Central memory CD4-positive, alpha-beta T cell (primary cell): ENCODE results near the gene TYW3.
"Not testable (repeated sequence)": the region's sequence is repeated elsewhere in the genome, so short reads cannot be mapped to it uniquely, and the experiment has no call there.

Source experiments
- DNase-seq: peaks from one replicate; pipeline ENCODE4 v3.0.0; 2022

Gene TYW3

DNA sequence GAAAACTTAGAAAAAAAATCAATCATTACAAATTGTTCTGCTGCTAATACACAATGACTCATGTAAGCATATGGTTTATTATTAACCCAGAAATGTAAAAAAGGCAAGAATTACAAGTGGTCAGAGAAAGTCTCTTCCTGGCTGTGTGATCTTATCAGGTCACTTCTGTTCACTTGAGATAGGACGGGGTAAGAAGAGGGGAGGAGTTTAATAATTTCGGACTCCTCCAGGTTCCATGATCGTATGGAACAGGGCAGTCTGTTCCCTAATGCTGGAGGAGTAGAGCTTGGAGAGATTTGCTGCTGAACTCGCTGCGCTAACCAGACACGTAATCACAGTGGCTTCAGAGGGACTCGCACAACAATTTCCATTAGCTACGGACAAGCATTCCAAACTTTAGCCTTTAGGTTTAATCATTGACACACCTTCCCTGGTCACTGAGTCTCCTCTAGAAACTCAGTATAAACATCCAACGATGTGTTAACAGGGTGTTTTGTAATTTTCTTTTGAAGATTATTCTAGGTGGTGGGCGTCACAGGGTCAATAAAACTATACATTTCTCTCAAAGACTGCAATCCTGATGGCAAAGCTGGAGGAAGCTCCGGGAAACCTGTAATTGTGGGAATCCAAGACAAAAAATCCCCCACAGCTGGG, 1.4 kb upstream of the TYW3 start:
- DNase-seq = no peak

DNA sequence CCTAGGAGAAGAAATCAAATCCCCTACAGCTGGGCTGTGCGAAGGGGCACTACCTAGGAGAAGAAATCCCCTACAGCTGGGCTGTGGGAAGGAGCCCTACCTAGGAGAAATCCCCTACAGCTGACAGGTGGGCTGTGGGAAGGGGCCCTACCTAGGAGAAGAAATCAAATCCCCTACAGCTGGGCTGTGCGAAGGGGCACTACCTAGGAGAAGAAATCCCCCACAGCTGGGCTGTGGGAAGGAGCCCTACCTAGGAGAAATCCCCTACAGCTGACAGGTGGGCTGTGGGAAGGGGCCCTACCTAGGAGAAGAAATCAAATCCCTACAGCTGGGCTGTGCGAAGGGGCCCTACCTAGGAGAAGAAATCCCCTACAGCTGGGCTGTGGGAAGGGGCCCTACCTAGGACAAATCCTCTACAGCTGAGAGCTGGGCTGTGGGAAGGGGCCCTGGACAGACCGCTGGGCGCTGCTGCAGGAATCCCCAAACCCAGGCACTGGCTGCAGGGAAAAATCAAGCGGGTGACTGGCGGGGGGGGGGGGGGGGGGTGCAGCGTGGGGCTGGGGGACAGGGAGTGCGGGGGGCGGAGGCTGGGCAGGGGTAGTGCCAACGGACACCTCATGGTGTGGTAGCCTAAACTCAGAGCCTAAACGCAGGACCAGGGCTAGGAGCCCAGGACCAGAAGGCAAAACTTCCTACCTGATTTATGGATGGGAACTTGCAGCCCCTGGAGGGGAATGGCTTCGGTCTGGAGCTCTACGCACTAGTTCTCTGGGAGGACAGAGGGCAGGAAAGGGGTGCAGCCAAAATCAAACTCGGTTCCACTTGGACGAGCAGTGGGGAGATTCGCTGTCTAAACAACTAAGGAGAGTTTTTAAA, 643 bp upstream of the TYW3 start:
- not testable (repeated sequence) for DNase-seq

DNA sequence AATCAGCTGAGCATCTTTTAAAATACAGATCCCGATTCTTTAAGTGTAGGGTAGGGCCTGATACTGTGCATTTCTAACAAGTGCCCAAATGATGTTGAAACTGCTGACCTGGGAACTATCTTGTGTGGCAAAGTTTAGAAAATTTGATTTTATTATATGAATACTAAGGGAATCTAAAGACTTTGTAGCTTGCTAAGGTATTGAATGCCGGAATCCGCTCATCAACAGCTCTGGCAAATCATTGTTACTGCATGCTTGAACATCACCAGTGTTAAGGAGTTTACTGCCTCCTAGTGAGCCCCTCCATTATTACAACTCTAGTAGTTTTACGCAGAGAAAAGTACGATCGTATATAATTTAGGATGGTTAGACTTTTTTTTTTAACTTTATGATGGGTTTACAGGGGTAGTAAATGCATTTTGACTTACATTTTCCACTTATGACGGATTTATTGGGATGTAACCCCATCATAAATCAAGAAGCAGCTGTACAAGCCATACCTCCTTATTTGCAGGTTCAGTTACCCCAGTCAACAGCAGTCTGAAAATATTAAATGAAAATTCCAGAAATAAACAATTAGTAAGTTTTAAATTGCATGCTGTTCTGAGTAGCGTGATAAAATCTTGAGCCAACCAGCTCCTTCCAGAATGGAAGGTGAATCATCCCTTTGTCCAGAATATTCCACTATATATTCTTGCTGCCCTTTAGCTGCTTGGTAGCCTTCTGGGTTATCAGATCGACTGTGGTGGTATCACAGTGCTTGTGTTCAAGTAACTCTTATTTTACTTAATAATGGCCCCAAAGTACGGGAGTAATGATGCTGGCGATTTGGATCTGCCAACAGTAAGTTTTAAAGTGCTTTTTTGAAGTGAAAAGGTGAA, 892 bp downstream of the TYW3 start:
- DNase-seq = peak; percentile 63

DNA sequence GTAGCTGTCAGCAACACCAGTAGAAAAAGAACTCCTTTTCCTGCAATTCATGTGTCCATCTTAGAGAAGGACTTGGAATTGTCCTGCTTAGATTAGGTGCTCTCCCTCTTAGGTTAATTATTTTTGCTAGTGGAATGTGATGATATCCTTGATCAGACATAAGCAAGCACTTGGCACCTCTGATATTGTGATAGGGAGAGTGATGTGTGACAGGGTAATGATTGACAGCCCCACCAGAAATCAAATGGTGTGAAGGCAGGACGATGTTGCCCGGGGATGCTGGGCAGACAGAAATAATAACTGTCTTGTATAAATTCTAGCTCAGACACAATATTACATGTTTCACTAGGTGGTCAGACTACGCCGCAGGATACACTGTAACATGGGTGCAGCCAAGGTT, 4.4 kb downstream of the TYW3 start:
- no peak for DNase-seq

DNA sequence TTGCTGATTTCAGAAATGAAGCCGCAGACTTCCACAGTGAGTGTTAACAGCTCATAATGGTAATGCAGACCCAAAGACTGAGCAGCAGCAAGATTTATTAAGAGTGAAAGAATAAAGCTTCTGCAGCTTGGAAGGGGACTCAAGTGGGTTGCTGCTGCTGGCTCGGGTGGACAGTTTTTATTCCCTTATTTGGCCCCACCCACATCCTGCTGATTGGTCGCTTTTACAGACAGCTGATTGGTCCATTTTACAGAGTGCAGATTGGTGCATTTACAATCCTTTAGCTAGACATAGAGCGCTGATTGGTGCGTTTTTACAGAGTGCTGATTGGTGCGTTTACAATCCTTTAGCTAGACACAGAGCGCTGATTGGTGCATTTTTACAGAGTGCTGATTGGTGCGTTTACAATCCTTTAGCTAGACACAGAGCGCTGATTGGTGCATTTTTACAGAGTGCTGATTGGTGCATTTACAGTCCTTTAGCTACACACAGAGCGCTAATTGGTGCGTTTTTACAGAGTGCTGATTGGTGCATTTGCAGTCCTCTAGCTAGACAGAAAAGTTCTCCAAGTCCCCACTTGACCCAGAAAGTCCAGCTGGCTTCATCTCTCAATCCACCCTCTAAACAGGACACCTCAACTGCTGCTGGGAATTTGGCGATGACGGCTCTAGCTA, 7.5 kb downstream of the TYW3 start:
- not testable (repeated sequence) for DNase-seq

DNA sequence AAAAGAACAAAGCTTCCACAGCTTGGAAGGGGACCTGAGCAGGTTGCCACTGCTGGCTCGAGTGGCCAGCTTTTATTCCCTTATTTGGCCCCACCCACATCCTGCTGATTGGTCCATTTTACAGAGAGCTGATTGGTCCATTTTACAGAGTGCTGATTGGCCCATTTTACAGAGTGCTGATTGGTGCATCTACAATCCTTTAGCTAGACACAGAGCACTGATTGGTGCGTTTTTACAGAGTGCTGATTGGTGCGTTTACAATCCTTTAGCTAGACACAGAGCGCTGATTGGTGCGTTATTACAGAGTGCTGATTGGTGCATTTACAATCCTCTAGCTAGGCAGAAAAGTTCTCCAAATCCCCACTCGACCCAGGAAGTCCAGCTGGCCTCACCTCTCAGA, 12.3 kb downstream of the TYW3 start:
- DNase-seq = not testable (repeated sequence)

DNA sequence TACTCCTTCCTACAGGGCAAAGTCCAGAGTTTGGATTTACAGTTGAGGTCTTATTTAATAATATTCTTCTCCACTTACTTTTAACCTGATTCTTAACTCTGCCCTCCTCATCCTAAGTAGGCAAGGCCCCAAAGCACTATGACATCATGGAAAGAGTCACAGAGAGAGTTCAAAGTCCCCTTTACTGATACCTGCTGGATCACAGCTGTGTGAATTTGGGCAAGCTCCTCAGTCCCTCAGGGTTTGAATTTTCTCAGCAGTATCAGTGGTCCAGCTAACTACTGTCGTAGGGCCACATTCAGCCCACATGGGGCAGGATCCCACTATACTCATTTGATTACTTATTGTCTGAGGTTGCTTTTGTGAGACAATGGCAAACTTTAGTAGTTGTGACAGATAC, 16.0 kb downstream of the TYW3 start:
- no peak for DNase-seq

DNA sequence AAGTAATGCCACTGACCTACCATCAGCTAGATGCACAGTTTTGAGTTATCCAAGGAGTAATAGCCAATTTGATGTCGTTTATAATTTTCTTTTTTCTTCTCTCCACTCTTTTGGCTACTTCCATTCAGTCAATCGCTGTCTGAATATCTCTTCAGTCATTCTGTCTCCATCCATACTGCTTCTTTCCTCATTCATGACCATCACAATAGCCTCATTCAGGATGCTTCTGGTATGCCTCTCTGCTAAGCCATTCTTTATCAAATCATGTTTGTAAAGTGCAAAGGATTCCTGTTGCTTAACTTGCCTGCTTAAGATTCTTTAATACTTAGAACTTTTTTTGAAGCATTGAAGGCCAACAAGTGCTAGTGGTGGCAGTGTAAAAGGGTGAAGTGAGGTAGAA, 20.2 kb downstream of the TYW3 start:
- no peak for DNase-seq

DNA sequence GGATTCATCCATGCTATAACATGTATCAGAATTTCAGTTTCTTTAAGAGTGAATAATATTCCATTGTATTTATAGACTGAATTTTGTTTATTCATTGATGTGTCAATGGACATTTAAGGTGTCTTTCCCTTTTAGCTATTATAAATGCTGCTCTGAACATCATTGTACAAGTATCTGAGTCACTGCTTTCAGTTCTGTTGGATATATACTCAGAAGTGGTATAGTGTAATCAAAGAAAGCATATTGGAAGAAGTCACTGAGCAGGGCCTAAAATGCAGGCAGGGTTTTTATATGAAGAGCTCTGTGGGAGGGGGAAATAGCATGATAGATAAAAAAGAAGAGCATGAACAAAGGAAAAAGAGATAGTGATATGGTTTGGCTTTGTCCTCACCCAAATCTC, 22.5 kb downstream of the TYW3 start:
- no peak for DNase-seq

DNA sequence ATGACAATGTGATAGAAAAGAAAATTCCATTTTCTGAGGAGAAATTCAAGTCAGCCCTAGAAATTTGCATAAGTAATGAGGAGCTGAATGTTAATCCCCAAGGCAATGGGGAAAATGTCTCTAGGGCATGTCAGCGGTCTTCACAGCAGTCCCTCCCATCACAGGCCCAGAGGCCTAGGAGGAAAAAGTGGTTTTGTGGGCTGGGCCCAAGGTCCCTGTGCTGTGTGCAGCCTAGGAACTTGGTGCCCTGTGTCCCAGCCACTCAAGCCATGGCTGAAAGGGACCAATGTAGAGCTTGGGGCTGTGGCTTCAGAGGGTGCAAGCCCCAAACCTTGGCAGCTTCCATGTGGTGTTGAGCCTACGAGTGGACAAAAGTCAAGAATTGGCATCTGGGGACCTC, 23.7 kb downstream of the TYW3 start:
- DNase-seq = not testable (repeated sequence)

DNA sequence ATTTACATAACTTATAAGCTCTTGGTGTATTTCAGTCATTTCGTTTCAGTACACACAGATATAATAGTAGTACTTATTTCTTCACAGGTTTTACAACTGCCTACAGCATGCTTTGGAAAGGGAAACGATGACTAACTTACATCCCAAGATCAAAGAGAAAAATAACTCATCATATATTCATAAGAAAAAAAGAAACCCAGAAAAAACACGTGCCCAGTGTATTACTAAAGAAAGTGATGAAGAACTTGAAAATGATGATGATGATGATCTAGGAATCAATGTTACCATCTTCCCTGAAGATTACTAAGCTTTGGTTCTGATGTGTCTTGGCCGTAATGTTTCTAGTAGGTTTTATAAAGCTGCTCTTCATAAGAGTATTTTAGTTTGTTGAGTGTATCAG, 30.9 kb downstream of the TYW3 start:
- DNase-seq = no peak

DNA sequence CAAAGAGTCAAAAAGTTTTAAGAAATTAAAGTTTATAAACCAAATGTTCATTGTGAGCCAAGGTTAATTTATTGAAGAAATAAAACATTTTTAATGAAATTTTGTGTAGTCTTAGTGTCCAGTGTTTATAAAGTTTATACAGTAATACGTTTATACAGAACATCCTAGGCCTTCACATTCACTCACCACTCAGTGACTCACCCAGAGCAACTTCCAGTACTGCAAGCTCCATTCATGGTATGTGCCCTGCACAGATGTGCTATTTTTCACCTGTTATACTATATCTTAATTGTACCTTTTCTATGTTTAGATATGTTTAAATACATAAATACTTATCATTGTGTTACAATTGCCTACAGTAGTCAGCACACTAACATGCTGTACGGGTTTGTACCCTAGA, 33.6 kb downstream of the TYW3 start:
- no peak for DNase-seq

DNA sequence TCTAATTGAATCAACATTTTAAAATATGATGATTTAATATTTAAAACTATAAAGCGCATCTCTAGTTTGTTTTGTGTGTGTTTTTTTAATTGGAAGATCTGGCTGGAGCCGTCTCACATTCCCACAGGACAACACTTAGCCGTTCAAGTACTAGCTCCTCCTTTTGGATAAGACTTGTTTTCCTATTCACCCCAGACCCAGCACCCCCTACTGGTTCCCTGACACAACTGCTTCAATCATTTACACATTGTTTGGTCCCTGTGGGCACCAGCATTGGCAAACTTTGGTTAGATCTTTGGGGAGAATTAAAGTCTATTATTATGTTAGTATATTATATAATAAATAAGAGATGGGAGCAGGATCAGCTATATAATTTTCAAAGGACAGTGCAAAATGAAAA, 34.5 kb downstream of the TYW3 start:
- DNase-seq = no peak

DNA sequence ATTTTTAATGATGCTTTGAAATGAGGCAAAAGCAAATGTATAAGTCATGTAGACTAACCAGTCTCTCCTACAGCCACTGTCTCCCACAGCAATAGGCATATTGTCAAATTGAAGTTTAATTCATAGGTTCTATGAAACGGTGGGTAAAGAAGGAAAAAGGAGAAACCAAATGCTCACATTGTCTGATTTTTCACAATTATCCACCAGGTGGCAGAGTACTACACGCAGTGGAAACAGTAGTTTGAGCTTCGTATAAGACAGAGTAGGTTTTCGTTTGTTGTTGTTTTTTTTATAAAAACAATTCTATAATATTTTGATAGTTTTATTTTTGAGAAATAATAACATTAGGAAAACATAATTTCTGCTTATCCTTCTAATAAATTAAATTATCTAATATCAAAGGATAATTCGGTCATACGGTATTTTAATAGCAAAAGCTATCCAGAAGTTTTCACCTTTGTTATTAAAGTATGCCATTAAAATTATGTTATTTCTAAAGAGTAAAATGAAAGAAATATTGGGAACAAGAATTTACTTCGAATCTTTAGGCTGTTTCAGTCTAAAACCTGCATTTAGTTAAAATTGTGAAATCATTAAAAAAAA, 39.1 kb downstream of the TYW3 start:
- DNase-seq = no peak

DNA sequence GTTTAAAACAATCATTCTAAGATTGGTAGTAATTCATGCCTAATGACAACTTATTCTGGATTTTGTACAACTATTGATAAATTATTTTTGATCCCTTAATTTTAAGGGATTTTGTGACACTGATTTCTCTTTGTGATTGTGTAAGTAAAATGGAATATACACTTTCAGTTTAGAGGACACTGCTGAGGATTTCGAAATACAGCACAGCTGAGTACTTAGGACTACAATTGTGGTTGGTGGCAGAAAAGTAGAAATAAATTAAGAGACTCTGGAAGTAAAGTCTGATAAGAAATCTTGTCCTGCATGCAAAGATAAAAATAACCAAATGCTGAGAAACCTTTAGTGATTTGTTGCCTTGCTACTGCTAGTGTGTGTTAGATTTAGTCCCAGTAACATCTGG, 40.0 kb downstream of the TYW3 start:
- no peak for DNase-seq

DNA sequence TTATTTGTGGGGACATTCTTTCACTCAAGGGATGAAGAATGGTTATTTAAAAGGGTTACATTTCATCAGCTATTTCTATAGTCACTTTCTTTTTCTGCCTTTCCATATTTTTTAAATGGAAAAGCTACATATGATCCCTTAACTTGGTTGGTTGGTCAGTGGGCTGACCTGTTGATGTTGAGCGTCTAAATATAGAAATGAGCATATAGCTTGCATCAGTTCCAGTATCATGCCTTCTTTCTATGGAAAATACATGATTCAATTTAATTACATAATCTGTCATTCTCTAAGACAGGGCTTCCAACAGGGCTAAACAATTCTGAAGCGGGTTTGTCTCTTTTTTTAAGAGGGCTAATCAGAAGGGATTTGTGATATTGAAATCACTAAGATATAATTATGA, 40.6 kb downstream of the TYW3 start:
- DNase-seq = no peak

DNA sequence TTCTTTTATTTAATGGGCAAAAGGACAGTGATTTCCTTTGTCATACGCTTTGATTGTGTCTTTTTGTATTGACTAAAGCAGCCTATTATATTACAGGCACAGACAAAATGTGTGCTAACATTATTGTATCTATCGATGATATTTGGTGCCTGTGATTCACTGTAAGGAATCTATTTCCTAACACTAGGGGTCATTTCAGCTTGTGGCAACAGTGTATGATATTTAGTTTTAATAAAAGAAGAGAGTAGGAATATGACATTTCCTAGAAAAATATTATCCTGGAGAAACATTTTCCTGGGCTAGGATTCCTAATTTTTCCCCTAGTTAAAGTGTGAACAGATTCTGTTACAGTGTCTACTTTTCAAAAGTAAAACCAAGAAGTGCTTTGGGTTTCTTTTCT, 42.8 kb downstream of the TYW3 start:
- no peak for DNase-seq

DNA sequence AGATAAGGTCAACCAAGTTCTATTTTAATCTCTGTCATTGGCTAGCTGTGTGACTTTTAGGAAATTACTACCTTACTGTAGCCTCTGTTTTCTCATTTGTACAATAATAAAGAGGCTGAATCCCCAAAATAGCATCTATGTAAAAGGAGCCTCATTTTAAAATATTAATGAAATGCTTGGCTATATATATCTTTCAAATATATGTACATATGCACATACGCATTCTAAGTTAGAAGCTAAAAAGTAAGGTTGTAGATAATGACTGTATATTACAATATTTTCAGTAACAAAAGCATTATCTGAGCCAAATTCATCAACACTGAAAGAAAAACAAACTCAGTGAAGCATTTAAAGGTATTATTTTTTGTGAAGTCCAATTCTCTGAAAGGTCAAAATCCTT, 44.6 kb downstream of the TYW3 start:
- no peak for DNase-seq

DNA sequence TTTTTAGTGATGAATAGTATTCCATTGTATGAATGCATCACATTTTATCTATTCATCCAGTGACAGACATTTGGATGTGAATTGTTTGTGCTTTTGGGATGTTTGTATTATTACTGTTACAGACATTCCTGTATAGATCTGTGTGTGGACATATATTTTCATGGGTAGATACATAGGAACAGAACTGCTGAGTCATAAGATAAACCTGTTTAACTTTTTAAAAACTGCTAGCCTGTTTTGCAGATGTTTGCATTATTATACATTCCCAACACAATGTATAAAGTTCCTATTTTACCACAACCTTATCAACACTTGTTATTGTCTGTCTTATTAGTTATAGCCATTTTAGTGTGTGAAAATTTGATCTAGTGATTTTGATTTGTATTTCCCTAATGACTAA, 46.8 kb downstream of the TYW3 start:
- no peak for DNase-seq

DNA sequence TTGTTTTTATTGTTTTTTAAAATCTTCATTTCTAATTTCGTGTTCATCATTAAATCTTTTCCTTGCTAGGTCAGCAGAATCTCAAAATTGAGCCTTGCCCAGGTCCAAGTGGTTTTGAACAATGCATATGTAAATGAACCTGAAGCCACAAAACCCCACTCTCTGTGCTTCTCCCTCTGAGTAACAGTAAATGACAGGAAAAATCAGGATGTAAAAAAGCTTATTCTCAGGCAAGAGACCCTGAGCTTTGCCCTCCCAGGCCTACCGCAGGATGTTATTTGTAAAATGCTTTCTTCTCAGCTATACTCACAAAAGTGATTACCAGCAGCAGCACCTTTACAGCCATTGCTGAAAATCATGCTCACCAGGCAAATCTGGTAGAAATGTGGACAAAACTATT, 47.6 kb downstream of the TYW3 start:
- no peak for DNase-seq

DNA sequence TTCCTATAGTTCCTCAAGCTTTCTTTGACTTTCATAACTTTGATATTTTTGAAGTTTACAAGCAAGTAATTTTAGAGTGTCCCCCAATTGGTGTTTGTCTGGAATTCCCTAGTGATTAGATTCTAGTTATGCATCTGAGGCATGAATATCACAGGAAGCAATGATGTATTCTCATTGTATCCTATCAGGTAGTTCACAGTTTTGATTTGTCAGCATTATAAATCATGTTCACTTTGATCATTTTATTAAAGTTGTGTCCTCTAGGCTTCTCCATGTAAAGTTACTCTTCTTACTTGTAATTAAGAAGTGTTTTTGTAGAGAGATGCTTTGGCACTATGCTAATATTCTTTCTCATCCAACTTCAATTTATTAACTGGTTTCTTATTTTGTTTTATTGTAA, 53.0 kb downstream of the TYW3 start:
- DNase-seq = no peak

DNA sequence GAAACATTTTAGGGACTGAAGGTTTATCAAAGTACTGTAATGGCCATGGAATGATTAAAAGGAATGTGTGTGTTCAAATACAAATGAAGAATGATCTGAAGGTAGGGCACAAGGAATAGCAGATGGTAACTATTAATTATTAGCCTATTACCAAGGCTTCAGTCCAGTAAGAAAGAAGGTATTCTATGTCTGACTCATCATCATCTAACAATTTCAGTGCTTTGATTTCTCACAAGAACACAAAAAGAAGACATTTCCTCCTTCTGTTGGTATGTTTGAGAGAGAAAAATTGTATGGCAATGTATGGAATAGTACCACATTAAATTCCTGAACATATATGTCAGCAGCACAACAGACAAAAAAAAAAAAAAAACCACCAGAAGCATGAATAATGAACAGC, 57.5 kb downstream of the TYW3 start:
- DNase-seq = no peak

DNA sequence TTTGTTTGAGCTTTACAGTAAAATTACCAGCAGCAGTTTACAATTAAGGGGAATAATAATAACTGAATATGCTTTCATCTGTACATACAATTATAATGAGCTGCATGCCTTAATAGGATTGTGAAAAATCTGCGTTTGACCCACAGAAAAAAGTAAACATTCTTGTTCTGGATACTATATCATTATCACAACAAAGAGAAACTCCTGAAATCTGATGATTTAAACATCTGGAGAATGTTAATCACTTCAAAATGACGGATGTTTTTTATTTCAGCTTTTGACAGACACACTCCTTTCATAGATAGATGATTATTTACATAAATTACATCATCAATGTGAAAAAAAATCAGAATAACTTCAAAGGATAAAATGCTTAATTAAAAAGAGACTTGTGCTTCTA, 58.5 kb downstream of the TYW3 start:
- DNase-seq = no peak
